ENCODE data around the gene CDA. TPM values are rescaled to one million over a fixed set of nuclear protein-coding genes. Genes with fewer than 3 reads are reported as not detected.

CDA gene
- total RNA-seq, 4 donors from 2014 or later: 0.56 to 3.5 (median 1.5) TPM

DNA sequence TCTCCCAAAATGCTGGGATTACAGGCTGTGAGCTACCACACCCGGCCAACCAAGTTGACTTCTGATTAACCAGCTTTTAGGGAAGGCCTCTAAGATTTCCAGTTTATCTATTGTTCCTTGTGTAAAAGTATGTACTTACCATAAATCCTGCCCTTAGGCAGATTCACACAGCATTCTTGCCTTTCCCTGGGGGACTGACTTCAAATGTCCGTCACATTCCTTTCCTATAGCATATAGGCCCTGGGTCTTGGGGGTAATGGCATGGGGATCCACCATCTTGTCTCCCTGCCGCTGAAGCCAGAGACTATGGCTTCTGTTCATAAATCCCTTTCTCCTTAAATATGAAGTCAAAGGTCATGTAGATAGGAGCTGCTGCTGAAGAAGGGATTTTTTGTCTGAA lies 43.5 kb downstream of the CDA start:
- intact Hi-C loops (cut with DNase I): no loop called here
- Histone ChIP-seq H3K27ac (no peak overlapping the region), H3K4me3 (replicated peaks in 1 of 3) (no peak overlapping the region), H3K9me3 (no peaks in the 10 kb centered on the region), H3K4me1 (peaks cover 10 to 11% of the 10 kb centered on the region in 2 donors), H3K36me3 (peaks cover 0 to 1% of the 10 kb centered on the region in 2 donors), H3K27me3 (no peaks in the 10 kb centered on the region)
- WGBS, 2 donors: 96 to 98% methylated on average over 3 of the region's 3 CpGs
- no peak for DNase-seq
- TF ChIP-seq, protein P1, sequence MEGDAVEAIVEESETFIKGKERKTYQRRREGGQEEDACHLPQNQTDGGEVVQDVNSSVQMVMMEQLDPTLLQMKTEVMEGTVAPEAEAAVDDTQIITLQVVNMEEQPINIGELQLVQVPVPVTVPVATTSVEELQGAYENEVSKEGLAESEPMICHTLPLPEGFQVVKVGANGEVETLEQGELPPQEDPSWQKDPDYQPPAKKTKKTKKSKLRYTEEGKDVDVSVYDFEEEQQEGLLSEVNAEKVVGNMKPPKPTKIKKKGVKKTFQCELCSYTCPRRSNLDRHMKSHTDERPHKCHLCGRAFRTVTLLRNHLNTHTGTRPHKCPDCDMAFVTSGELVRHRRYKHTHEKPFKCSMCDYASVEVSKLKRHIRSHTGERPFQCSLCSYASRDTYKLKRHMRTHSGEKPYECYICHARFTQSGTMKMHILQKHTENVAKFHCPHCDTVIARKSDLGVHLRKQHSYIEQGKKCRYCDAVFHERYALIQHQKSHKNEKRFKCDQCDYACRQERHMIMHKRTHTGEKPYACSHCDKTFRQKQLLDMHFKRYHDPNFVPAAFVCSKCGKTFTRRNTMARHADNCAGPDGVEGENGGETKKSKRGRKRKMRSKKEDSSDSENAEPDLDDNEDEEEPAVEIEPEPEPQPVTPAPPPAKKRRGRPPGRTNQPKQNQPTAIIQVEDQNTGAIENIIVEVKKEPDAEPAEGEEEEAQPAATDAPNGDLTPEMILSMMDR (IDR thresholded peaks at IDR 0.05): no peak
- TF ChIP-seq POLR2A (IDR thresholded peaks at IDR 0.05): no peak

DNA sequence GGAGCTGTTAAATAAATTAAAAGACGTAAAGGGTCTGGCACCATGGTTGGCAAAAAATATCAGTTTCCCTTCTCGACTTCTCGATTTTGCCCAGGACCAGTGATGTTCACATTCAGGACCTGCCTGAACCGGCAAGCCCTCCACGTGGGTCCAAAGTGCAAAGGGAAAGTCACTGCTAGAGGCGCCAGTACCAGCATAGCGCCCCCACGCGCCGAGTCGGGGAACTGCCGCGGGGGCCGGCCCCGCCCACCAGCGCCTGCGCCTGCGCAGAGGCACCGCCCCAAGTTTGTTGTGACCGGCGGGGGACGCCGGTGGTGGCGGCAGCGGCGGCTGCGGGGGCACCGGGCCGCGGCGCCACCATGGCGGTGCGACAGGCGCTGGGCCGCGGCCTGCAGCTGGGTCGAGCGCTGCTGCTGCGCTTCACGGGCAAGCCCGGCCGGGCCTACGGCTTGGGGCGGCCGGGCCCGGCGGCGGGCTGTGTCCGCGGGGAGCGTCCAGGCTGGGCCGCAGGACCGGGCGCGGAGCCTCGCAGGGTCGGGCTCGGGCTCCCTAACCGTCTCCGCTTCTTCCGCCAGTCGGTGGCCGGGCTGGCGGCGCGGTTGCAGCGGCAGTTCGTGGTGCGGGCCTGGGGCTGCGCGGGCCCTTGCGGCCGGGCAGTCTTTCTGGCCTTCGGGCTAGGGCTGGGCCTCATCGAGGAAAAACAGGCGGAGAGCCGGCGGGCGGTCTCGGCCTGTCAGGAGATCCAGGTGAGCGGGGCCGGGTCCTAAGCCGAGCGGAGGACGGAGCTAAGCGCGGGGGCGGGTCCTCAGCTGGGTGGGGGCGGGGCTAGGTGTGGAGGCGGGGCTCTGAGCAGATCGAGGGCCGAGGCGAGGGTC lies 44.5 kb downstream of the CDA start, which contains the start of gene PINK1:
PINK1 (plus strand) TSS at position 269 of the 875 bp plus-strand sequence; CDS start at position 360, 91 bp downstream.
- peak; percentile 82 to 94 for TF ChIP-seq POLR2A (IDR thresholded peaks at IDR 0.05)
- TF ChIP-seq, protein P1 (IDR thresholded peaks at IDR 0.05): peak; percentile 79 to 100 (median 99)
- Histone ChIP-seq H3K27me3 (no peaks in the 10 kb centered on the region), H3K36me3 (peaks cover 9 to 12% of the 10 kb centered on the region in 2 donors), H3K9me3 (no peaks in the 10 kb centered on the region), H3K27ac (peak within 1 kb of the TSS; percentile 75 to 96 (median 89)), H3K4me3 (replicated peaks in 1 of 3) (peak within 1 kb of the TSS; percentile 93 to 97 (median 96)), H3K4me1 (peaks cover 10 to 11% of the 10 kb centered on the region in 2 donors)
- intact Hi-C loops (cut with DNase I): no loop called here
- WGBS, 2 donors: 4 to 27% methylated on average over 5 to 23 of the region's 93 CpGs
- peak; percentile 85 for DNase-seq

DNA sequence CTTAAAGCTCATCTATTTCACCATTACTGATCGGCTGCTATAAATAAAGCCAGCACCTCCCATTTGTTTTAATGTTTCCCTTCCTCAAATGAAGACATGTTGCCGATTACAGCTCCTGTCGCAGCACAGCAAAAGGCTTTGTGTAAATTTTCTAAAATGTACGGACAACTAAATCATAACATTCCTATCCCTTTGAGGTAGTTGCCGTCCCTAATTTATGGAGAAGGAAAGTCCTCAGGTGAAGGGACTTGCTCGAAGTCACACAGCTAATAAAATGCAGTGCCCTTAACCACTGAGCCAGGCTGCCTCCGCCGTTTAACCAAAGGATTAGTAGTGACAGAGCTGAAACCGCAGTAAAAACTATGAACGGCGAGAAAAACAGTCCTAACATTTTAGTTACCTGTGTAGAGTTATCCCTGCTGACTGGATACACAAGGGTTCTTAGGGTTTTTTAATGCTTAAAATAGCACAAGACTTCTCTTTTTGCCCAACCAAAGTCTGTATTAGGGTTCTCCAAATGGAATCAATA lies 45.2 kb downstream of the CDA start:
- H3K4me1 ChIP-seq: peaks cover 10 to 11% of the 10 kb centered on the region in 2 donors
- H3K27me3 ChIP-seq: no peaks in the 10 kb centered on the region
- TF ChIP-seq POLR2A (IDR thresholded peaks at IDR 0.05): no peak
- TF ChIP-seq, protein P1 (IDR thresholded peaks at IDR 0.05): no peak
- intact Hi-C loops (cut with DNase I): no loop called here
- DNase-seq: no peak
- H3K9me3 ChIP-seq: no peaks in the 10 kb centered on the region
- H3K4me3 ChIP-seq (replicated peaks in 1 of 3): peak overlapping the region; percentile 15 to 97 (median 93)
- H3K36me3 ChIP-seq: peaks cover 10 to 19% of the 10 kb centered on the region in 2 donors
- WGBS, 2 donors: 1% methylated on average over 10 to 11 of the region's 11 CpGs
- H3K27ac ChIP-seq: peak overlapping the region; percentile 75 to 96 (median 89)

DNA sequence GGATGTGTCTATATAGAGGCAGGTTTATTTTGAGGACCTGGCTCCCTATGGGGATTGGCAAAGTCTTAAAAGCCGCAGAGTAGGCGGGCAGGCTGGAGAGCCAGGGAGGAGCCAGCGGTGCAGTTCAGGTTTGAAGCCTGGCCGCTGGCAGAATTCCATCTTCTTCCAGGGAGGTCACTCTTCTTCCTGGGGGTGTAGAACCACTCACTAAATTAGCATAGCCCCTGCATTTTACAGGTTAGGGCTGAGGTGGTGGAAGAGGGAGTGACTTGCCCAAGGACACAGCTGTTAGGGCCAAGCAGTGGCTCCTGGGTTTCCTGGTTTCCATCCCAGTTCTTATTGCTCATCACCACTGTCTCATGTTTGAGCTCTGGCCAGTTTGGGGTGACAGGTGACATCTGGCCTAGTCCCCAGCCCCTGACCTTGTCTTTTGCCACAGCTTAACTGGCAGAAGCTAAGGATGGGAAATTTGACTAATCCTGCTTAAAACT lies 45.7 kb downstream of the CDA start:
- no peak for TF ChIP-seq POLR2A (IDR thresholded peaks at IDR 0.05)
- TF ChIP-seq, protein P1 (IDR thresholded peaks at IDR 0.05): no peak
- intact Hi-C loops (cut with DNase I): loop anchor here (5.0 kb wide), 1 partner anchor 112 kb away; no protein-coding TSS in a partner anchor
- Histone ChIP-seq H3K9me3 (no peaks in the 10 kb centered on the region), H3K27ac (peak overlapping the region in 2 of 3 donors; percentile 75 to 96), H3K4me1 (peaks cover 10 to 11% of the 10 kb centered on the region in 2 donors), H3K4me3 (replicated peaks in 1 of 3) (peak overlapping the region in 1 of 3 donors; percentile 97), H3K36me3 (peaks cover 10 to 24% of the 10 kb centered on the region in 2 donors), H3K27me3 (no peaks in the 10 kb centered on the region)
- WGBS, 2 donors: 0 to 7% methylated on average over 4 of the region's 4 CpGs
- DNase-seq: peak; percentile 81 to 83

Measured in thyroid gland (tissue), 4 donors.